OCI-LY7 (cell line): ENCODE data around the gene ALKBH4. TPM values are rescaled to one million over a fixed set of nuclear protein-coding genes. Genes with fewer than 3 reads are reported as not detected.
A peak's percentile ranks its signal among the peaks of the same experiment; 100 is the strongest.

Experiments
- BruUV-seq: library from RNA; stranded (reverse); fragments of 400-500 nt; replicated peaks from 2 replicates; lab custom pipeline; 2021; lab: Mats Ljungman, UMichigan
- CTCF ChIA-PET: fragments of 300-600 bp; sonication (Branson Sonifier 250); formaldehyde crosslinking; loops from one replicate; lab custom pipeline; 2022; ENCODE audit warnings: antibody characterized with exemption; ENCODE audit not compliant: unreplicated experiment; lab: Charles Lee
- POLR2A ChIA-PET: fragments of 300-600 bp; sonication (Branson Sonifier 250); formaldehyde crosslinking; loops from one replicate; lab custom pipeline; 2022; ENCODE audit warnings: antibody characterized with exemption; lab: Charles Lee
- DNase-seq: peaks from one replicate; pipeline ENCODE4 v3.0.0-alpha.2; 2015; ENCODE audit warnings: low spot score
- H2AFZ ChIP-seq: fragments of 200-600 bp; sonication (generic), shearing (Covaris generic); 2 replicates; pipeline ENCODE4 v1.6.1; 2014; ENCODE audit warnings: mild to moderate bottlenecking, antibody characterized with exemption, low read length, moderate library complexity
- H3K27ac ChIP-seq: fragments of 200-600 bp; sonication (generic); 2 replicates; pipeline ENCODE4 v1.5.1; 2014; ENCODE audit warnings: mixed run types, low read depth, mild to moderate bottlenecking, moderate library complexity, low read length, inconsistent platforms; ENCODE audit not compliant: poor library complexity, severe bottlenecking
- H3K36me3 ChIP-seq: fragments of 200-600 bp; sonication (generic); 2 replicates; pipeline ENCODE4 v1.6.1; 2014; ENCODE audit warnings: mild to moderate bottlenecking, antibody characterized with exemption, low read length, moderate library complexity, mixed read lengths; ENCODE audit not compliant: insufficient read depth
- H3K4me1 ChIP-seq: fragments of 200-600 bp; sonication (generic); 2 replicates; pipeline ENCODE4 v1.5.1; 2014; ENCODE audit warnings: mild to moderate bottlenecking, low read length; ENCODE audit not compliant: insufficient read depth, poor library complexity, severe bottlenecking
- H3K4me2 ChIP-seq: fragments of 200-600 bp; sonication (generic); 2 replicates; pipeline ENCODE4 v1.6.1; 2014; ENCODE audit warnings: mild to moderate bottlenecking, low read length
- H3K4me3 ChIP-seq: fragments of 200-600 bp; sonication (generic); 2 replicates; pipeline ENCODE4 v1.5.1; 2014; ENCODE audit warnings: mild to moderate bottlenecking, low read depth, low read length; ENCODE audit not compliant: poor library complexity, severe bottlenecking
- H3K79me2 ChIP-seq: fragments of 200-600 bp; sonication (generic); 2 replicates; pipeline ENCODE4 v1.6.1; 2016; ENCODE audit warnings: low read depth, mild to moderate bottlenecking, low read length, moderate library complexity, mixed read lengths; ENCODE audit not compliant: insufficient read depth
- H3K9me2 ChIP-seq: fragments of 200-600 bp; sonication (generic); 2 replicates; pipeline ENCODE4 v1.6.1; 2016; ENCODE audit warnings: mild to moderate bottlenecking, low read length, mixed read lengths; ENCODE audit not compliant: insufficient read depth
- H3K9me3 ChIP-seq: fragments of 200-600 bp; sonication (generic); 2 replicates; pipeline ENCODE4 v1.6.1; 2014; ENCODE audit warnings: mild to moderate bottlenecking, mixed run types, low read length, mixed read lengths
- H4K20me1 ChIP-seq: fragments of 200-600 bp; sonication (generic); 2 replicates; pipeline ENCODE4 v1.6.1; 2014; ENCODE audit warnings: mild to moderate bottlenecking, antibody characterized with exemption, low read length, moderate library complexity, mixed read lengths; ENCODE audit not compliant: insufficient read depth
- CTCF ChIP-seq: fragments of 200-600 bp; sonication (generic); conservative IDR thresholded peaks from 2 replicates; pipeline ENCODE4 v1.5.1; 2014; ENCODE audit warnings: mild to moderate bottlenecking, antibody characterized with exemption, low read length, moderate library complexity, mixed read lengths
- EZH2phosphoT487 ChIP-seq: fragments of 200-600 bp; sonication (generic); IDR thresholded peaks from 2 replicates; pipeline ENCODE4 v1.6.1; 2018; ENCODE audit warnings: low read depth, borderline replicate concordance, mild to moderate bottlenecking, mixed run types, antibody characterized with exemption, low read length, moderate library complexity, mixed read lengths
- intact Hi-C: fragments of 100-400 bp; cut with micrococcal nuclease; formaldehyde crosslinking; loops from one replicate; pipeline ENCODE4 v1.10.0; 2022; ENCODE audit not compliant: unreplicated experiment
- total RNA-seq, 2 experiments: library from RNA; depleted of rRNA in 1 of 2; stranded (reverse); fragments of >200 nt in 1 of 2; shearing (Covaris generic) in 1 of 2; gene quantifications; 2 replicates each; pipeline ENCODE4 v1.2.3, GENCODE V29; 2014 to 2022

The ALKBH4 gene
- total RNA-seq, 2 experiments from 2014 or later: 13.3 to 17.5 TPM

GRCh38 chr7:102463841-102464576 lies 654 bp downstream of the ALKBH4 start:
- no peaks in the 10 kb centered on the region for H4K20me1 ChIP-seq
- H3K27ac ChIP-seq: peak overlapping the region; percentile 14
- H3K9me2 ChIP-seq: no peaks in the 10 kb centered on the region
- H3K4me3 ChIP-seq: peak overlapping the region; percentile 97
- peaks cover 17% of the 10 kb centered on the region; the same call in 1 of the 2 replicates for H3K79me2 ChIP-seq
- POLR2A ChIA-PET: interaction anchor here (0.5 to 1.6 kb wide), 6 partner anchors 9 to 62 kb away, joined by 3 to 4 read pairs (median 4); no protein-coding TSS in a partner anchor
- H3K4me1 ChIP-seq: peaks cover 20% of the 10 kb centered on the region
- intact Hi-C loops: loop anchor here (2.0 kb wide), 1 partner anchor 59 kb away; no protein-coding TSS in a partner anchor
- no peaks in the 10 kb centered on the region for H3K9me3 ChIP-seq
- TF ChIP-seq EZH2phosphoT487 (no peak), CTCF (no peak)
- BruUV-seq: no TSS peak
- DNase-seq: no peak
- CTCF ChIA-PET: interaction anchor here (0.6 to 0.7 kb wide), 2 partner anchors 144 to 160 kb away, joined by 3 to 5 read pairs; no protein-coding TSS in a partner anchor
- H3K4me2 ChIP-seq: peak overlapping the region; percentile 96
- peaks cover 21% of the 10 kb centered on the region for H3K36me3 ChIP-seq
- peak overlapping the region; percentile 93 for H2AFZ ChIP-seq

GRCh38 chr7:102460467-102460866 lies 4.2 kb downstream of the ALKBH4 start:
- POLR2A ChIA-PET: interaction anchor here (1.0 kb wide), 1 partner anchor 11 kb away, joined by 4 read pairs; no protein-coding TSS in a partner anchor
- Histone ChIP-seq H3K9me2 (no peaks in the 10 kb centered on the region), H3K27ac (no peak overlapping the region), H3K79me2 (peaks cover 13% of the 10 kb centered on the region; the same call in 1 of the 2 replicates), H4K20me1 (no peaks in the 10 kb centered on the region), H2AFZ (no peak overlapping the region), H3K4me3 (no peak overlapping the region), H3K36me3 (peaks cover 39% of the 10 kb centered on the region), H3K4me2 (no peak overlapping the region), H3K4me1 (peaks cover 7% of the 10 kb centered on the region), H3K9me3 (no peaks in the 10 kb centered on the region)
- TF ChIP-seq CTCF: no peak
- no peak for TF ChIP-seq EZH2phosphoT487
- no peak for DNase-seq
- intact Hi-C loops: no loop called here
- no TSS peak for BruUV-seq
- CTCF ChIA-PET: interaction anchor here (0.5 to 0.6 kb wide), 2 partner anchors 14 to 43 kb away, joined by 4 read pairs; no protein-coding TSS in a partner anchor
